Erythroblast (primary cell): Measurements from ENCODE around the gene CSF3R.

Source experiments
- GATA1 ChIP-seq: IDR thresholded peaks from 2 replicates; pipeline ENCODE4 v1.6.1; 2011; ENCODE audit warnings: low read depth, mild to moderate bottlenecking, control low read depth, low read length, moderate library complexity
- POLR2A ChIP-seq: IDR thresholded peaks from 2 replicates; pipeline ENCODE4 v1.6.1; 2011; ENCODE audit warnings: mild to moderate bottlenecking, low read length

DNA sequence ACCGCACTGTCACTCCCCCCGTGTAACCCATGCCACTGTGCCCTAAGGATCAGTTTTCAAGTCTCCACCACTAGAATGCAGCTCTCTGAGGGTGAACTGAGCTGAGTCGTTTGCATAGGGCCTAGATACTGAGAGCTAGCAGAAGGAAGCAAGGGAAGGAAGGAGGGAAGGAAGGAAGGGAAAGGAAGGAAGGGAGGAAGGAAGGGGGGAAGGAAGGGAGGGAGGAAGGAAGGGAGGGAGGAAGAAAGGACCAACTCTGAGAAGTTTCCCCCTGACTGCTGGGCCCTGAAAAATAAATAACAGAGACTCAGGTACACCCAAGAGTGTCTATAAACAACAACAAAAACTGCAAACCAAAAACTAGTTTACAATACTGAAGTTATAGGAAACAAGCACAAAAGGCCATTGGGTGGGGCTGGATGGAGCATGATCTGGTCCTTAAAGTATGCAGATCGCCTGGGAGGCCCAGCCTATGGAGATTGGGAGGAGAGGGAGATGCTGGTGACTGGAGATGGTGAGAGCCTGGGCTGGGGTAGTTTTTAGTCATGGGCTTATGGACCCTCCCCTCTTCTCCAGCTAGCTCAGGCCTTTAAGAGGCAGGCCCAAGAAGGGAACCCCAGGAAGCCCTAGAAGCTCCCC, 16.9 kb downstream of the CSF3R start:
- no peak for TF ChIP-seq POLR2A
- no peak for TF ChIP-seq GATA1
